ENCODE measurements around the gene TSPOAP1. TPM values are rescaled to one million over a fixed set of nuclear protein-coding genes. Genes with fewer than 3 reads are reported as not detected.

TSPOAP1 gene
- total RNA-seq, 1 experiment from 2014 or later: 4.3 TPM

- intact Hi-C loops (cut with micrococcal nuclease): loop anchor here (5.0 kb wide), 1 partner anchor 185 kb away; no protein-coding TSS in a partner anchor
- CTCF ChIA-PET: no interaction called here
- Histone ChIP-seq H3K9me2 (replicated peaks; ENCODE audit: low read length) (no peaks in the 10 kb centered on the region), H3K4me2 (ENCODE audit: low read length) (no peak overlapping the region), H3K9me3 (ENCODE audit: low read length) (no peaks in the 10 kb centered on the region), H3K9ac (ENCODE audit: low read length) (no peak overlapping the region), H3K4me1 (ENCODE audit: insufficient read depth, low read length) (no peaks in the 10 kb centered on the region), H3K4me3 (ENCODE audit: low read length) (no peak overlapping the region), H3F3A (ENCODE audit: low read length, unreplicated experiment) (no peaks in the 10 kb centered on the region), H3K79me2 (ENCODE audit: low read length) (no peaks in the 10 kb centered on the region), H3K27ac (ENCODE audit: low read length) (no peak overlapping the region), H3K36me3 (ENCODE audit: low read depth, low read length) (no peaks in the 10 kb centered on the region), H4K20me1 (ENCODE audit: low read length) (no peaks in the 10 kb centered on the region), H2AFZ (ENCODE audit: low read length) (no peak overlapping the region), H3K27me3 (ENCODE audit: low read length) (peaks cover 91% of the 10 kb centered on the region)
- BruUV-seq (replicated peaks): no TSS peak
- POLR2A ChIA-PET (ENCODE audit: unreplicated experiment): no interaction called here
- no peak for TF ChIP-seq CTCF (conservative IDR thresholded peaks at IDR 0.05; ENCODE audit: low read depth, low read length)
- no peak for TF ChIP-seq EZH2phosphoT487 (IDR thresholded peaks at IDR 0.05; ENCODE audit: borderline replicate concordance, low read length)
- TF ChIP-seq EZH2 (IDR thresholded peaks at IDR 0.05; ENCODE audit: low read length, unreplicated experiment): no peak
- ATAC-seq (no peak), DNase-seq (no peak)
Measured at GRCh38 chr17:58262149-58262548, 66.4 kb downstream of the TSPOAP1 start.

- Histone ChIP-seq H3K9me2 (replicated peaks; ENCODE audit: low read length) (no peaks in the 10 kb centered on the region), H3K27ac (ENCODE audit: low read length) (no peak overlapping the region), H3K79me2 (ENCODE audit: low read length) (no peaks in the 10 kb centered on the region), H3K4me3 (ENCODE audit: low read length) (no peak overlapping the region), H2AFZ (ENCODE audit: low read length) (no peak overlapping the region), H3K9ac (ENCODE audit: low read length) (no peak overlapping the region), H3K27me3 (ENCODE audit: low read length) (peaks cover 55% of the 10 kb centered on the region), H3K36me3 (ENCODE audit: low read depth, low read length) (no peaks in the 10 kb centered on the region), H3K4me2 (ENCODE audit: low read length) (no peak overlapping the region), H3F3A (ENCODE audit: low read length, unreplicated experiment) (no peaks in the 10 kb centered on the region), H3K4me1 (ENCODE audit: insufficient read depth, low read length) (no peaks in the 10 kb centered on the region), H4K20me1 (ENCODE audit: low read length) (no peaks in the 10 kb centered on the region), H3K9me3 (ENCODE audit: low read length) (no peaks in the 10 kb centered on the region)
- TF ChIP-seq CTCF (conservative IDR thresholded peaks at IDR 0.05; ENCODE audit: low read depth, low read length): peak; percentile 65
- TF ChIP-seq EZH2phosphoT487 (IDR thresholded peaks at IDR 0.05; ENCODE audit: borderline replicate concordance, low read length): no peak
- no peak for TF ChIP-seq EZH2 (IDR thresholded peaks at IDR 0.05; ENCODE audit: low read length, unreplicated experiment)
- ChIA-PET CTCF (no interaction called here), POLR2A (ENCODE audit: unreplicated experiment) (no interaction called here)
- ATAC-seq: peak; percentile 49
- DNase-seq: peak; percentile 35
- BruUV-seq (replicated peaks): no TSS peak
- intact Hi-C loops (cut with micrococcal nuclease): loop anchor here (2.0 kb wide), 1 partner anchor 132 kb away; no protein-coding TSS in a partner anchor
Measured at GRCh38 chr17:58254803-58255202, 73.8 kb downstream of the TSPOAP1 start.

- no peak overlapping the region for H3K9ac ChIP-seq (ENCODE audit: low read length)
- H3K36me3 ChIP-seq (ENCODE audit: low read depth, low read length): no peaks in the 10 kb centered on the region
- H3K9me3 ChIP-seq (ENCODE audit: low read length): no peaks in the 10 kb centered on the region
- TF ChIP-seq EZH2 (IDR thresholded peaks at IDR 0.05; ENCODE audit: low read length, unreplicated experiment) (no peak), CTCF (conservative IDR thresholded peaks at IDR 0.05; ENCODE audit: low read depth, low read length) (no peak), EZH2phosphoT487 (IDR thresholded peaks at IDR 0.05; ENCODE audit: borderline replicate concordance, low read length) (no peak)
- H3F3A ChIP-seq (ENCODE audit: low read length, unreplicated experiment): no peaks in the 10 kb centered on the region
- no peak overlapping the region for H2AFZ ChIP-seq (ENCODE audit: low read length)
- H3K4me1 ChIP-seq (ENCODE audit: insufficient read depth, low read length): peaks cover 5% of the 10 kb centered on the region; the same call in 1 of the 2 replicates
- H3K4me3 ChIP-seq (ENCODE audit: low read length): no peak overlapping the region
- BruUV-seq (replicated peaks): no TSS peak
- CTCF ChIA-PET: interaction anchor here (0.8 kb wide), 1 partner anchor 127 kb away, joined by 4 read pairs; no protein-coding TSS in a partner anchor
- POLR2A ChIA-PET (ENCODE audit: unreplicated experiment): no interaction called here
- H3K27me3 ChIP-seq (ENCODE audit: low read length): peaks cover 41% of the 10 kb centered on the region
- no peaks in the 10 kb centered on the region for H3K9me2 ChIP-seq (replicated peaks; ENCODE audit: low read length)
- intact Hi-C loops (cut with micrococcal nuclease): no loop called here
- no peaks in the 10 kb centered on the region for H3K79me2 ChIP-seq (ENCODE audit: low read length)
- DNase-seq: no peak
- H3K27ac ChIP-seq (ENCODE audit: low read length): no peak overlapping the region
- ATAC-seq: no peak
- no peak overlapping the region for H3K4me2 ChIP-seq (ENCODE audit: low read length)
- no peaks in the 10 kb centered on the region for H4K20me1 ChIP-seq (ENCODE audit: low read length)
Measured at GRCh38 chr17:58253082-58253481, 75.5 kb downstream of the TSPOAP1 start.

Measured in PC-3 (cell line).